WTC11 (cell line): ENCODE data around the gene MTG1.

Source experiments
- ESRRA ChIP-seq: sonication (generic); formaldehyde crosslinking; IDR thresholded peaks from 2 replicates; pipeline ENCODE4 v1.8.1; 2022; ENCODE audit warnings: mild to moderate bottlenecking, missing genetic modification reagents, borderline replicate concordance
- IRF2 ChIP-seq: sonication (generic); formaldehyde crosslinking; IDR thresholded peaks from 2 replicates; pipeline ENCODE4 v1.8.0; 2022; ENCODE audit warnings: low read depth, missing genetic modification reagents, borderline replicate concordance
- ZNF232 ChIP-seq: sonication (generic); formaldehyde crosslinking; IDR thresholded peaks from 2 replicates; pipeline ENCODE4 v1.8.0; 2022; ENCODE audit warnings: mild to moderate bottlenecking, missing genetic modification reagents
- ZNF317 ChIP-seq: sonication (generic); formaldehyde crosslinking; IDR thresholded peaks from 2 replicates; pipeline ENCODE4 v1.8.1; 2023; ENCODE audit warnings: low read depth, mild to moderate bottlenecking, moderate library complexity, missing genetic modification reagents, borderline replicate concordance

GRCh38 chr10:133355266-133355665 lies 38.7 kb upstream of the MTG1 start:
- TF ChIP-seq ZNF232 (CRISPR knock-in tag) (no peak), IRF2 (CRISPR knock-in tag) (no peak), ZNF317 (CRISPR knock-in tag) (no peak), ESRRA (CRISPR knock-in tag) (no peak)
